HepG2 (cell line): ENCODE results near the gene TBX6. TPM values are rescaled to one million over a fixed set of nuclear protein-coding genes. Genes with fewer than 3 reads are reported as not detected.

ENCODE experiments used
- AKAP8 ChIP-seq: sonication (generic); formaldehyde crosslinking; IDR thresholded peaks from 2 replicates; pipeline ENCODE4 v1.5.1; 2020; ENCODE audit warnings: mild to moderate bottlenecking, missing genetic modification reagents
- GTF2F1 ChIP-seq: fragments of 150-350 bp; IDR thresholded peaks from 2 replicates; pipeline ENCODE4 v1.6.1; 2014; ENCODE audit warnings: low read length
- ISL2 ChIP-seq: sonication (generic); formaldehyde crosslinking; IDR thresholded peaks from 2 replicates; pipeline ENCODE4 v1.5.0; 2020; ENCODE audit warnings: missing genetic modification reagents
- KAT7 ChIP-seq: IDR thresholded peaks from 2 replicates; pipeline ENCODE4 v1.6.1; 2018; ENCODE audit warnings: borderline replicate concordance, missing compliant biosample characterization
- MIXL1 ChIP-seq: IDR thresholded peaks from 2 replicates; pipeline ENCODE4 v1.6.1; 2016
- NR0B2 ChIP-seq: sonication (generic); formaldehyde crosslinking; IDR thresholded peaks from 2 replicates; pipeline ENCODE4 v1.4.0; 2020; ENCODE audit warnings: mild to moderate bottlenecking, missing genetic modification reagents
- PAWR ChIP-seq: sonication (generic); formaldehyde crosslinking; IDR thresholded peaks from 2 replicates; pipeline ENCODE4 v1.4.0; 2020; ENCODE audit warnings: missing genetic modification reagents, mild to moderate bottlenecking, borderline replicate concordance
- PAX8 ChIP-seq: sonication (generic); formaldehyde crosslinking; IDR thresholded peaks from 2 replicates; pipeline ENCODE4 v1.8.0; 2022; ENCODE audit warnings: mild to moderate bottlenecking, missing genetic modification reagents, borderline replicate concordance
- POLR2AphosphoS2 ChIP-seq: IDR thresholded peaks from 2 replicates; pipeline ENCODE4 v1.6.1; 2011; ENCODE audit warnings: low read depth, low read length, improper control_type of control experiment
- STAT5B ChIP-seq: sonication (generic); formaldehyde crosslinking; IDR thresholded peaks from 2 replicates; pipeline ENCODE4 v1.4.0; 2020; ENCODE audit warnings: missing genetic modification reagents
- TBX2 ChIP-seq: sonication (generic); formaldehyde crosslinking; IDR thresholded peaks from 2 replicates; pipeline ENCODE4 v1.5.0; 2020; ENCODE audit warnings: missing genetic modification reagents, mild to moderate bottlenecking, borderline replicate concordance
- TIGD3 ChIP-seq: sonication (generic); formaldehyde crosslinking; IDR thresholded peaks from 2 replicates; pipeline ENCODE4 v1.5.1; 2020; ENCODE audit warnings: mild to moderate bottlenecking, missing genetic modification reagents, borderline replicate concordance
- TMF1 ChIP-seq: sonication (generic); formaldehyde crosslinking; IDR thresholded peaks from 2 replicates; pipeline ENCODE4 v1.8.1; 2022; ENCODE audit warnings: low read depth, missing genetic modification reagents
- YY1 ChIP-seq: IDR thresholded peaks from 2 replicates; pipeline ENCODE4 v1.6.1; 2011; ENCODE audit warnings: low read length, low read depth, moderate library complexity, mild to moderate bottlenecking; ENCODE audit not compliant: insufficient read depth, insufficient replicate concordance
- ZKSCAN1 ChIP-seq: fragments of 150-350 bp; IDR thresholded peaks from 2 replicates; pipeline ENCODE4 v1.6.1; 2014; ENCODE audit warnings: low read length
- ZNF263 ChIP-seq: sonication (generic); formaldehyde crosslinking; IDR thresholded peaks from 2 replicates; pipeline ENCODE4 v1.4.0; 2020; ENCODE audit warnings: missing genetic modification reagents
- ZNF326 ChIP-seq: sonication (generic); formaldehyde crosslinking; IDR thresholded peaks from 2 replicates; pipeline ENCODE4 v1.4.0; 2020; ENCODE audit warnings: missing genetic modification reagents, borderline replicate concordance
- ZNF337 ChIP-seq: sonication (generic); formaldehyde crosslinking; IDR thresholded peaks from 2 replicates; pipeline ENCODE4 v1.5.1; 2020; ENCODE audit warnings: missing genetic modification reagents, low read depth, mild to moderate bottlenecking, borderline replicate concordance
- ZNF547 ChIP-seq: sonication (generic); formaldehyde crosslinking; IDR thresholded peaks from 2 replicates; pipeline ENCODE4 v1.5.1; 2020; ENCODE audit warnings: mild to moderate bottlenecking, missing genetic modification reagents
- ZNF660 ChIP-seq: sonication (generic); formaldehyde crosslinking; IDR thresholded peaks from 2 replicates; pipeline ENCODE4 v1.5.1; 2020; ENCODE audit warnings: mild to moderate bottlenecking, low read depth, missing genetic modification reagents, borderline replicate concordance
- ZNF776 ChIP-seq: sonication (generic); formaldehyde crosslinking; IDR thresholded peaks from 2 replicates; pipeline ENCODE4 v1.4.0; 2020; ENCODE audit warnings: mild to moderate bottlenecking, missing genetic modification reagents
- polyA plus RNA-seq, 8 experiments: library from polyadenylated mRNA; depleted of rRNA in 3 of 8; stranded (reverse) in 7 of 8; unstranded in 1 of 8; fragments of >200 nt; fragmentation: Illumina TruSeq in 4 of 8; extraction: Trizol in 4 of 8; gene quantifications; 2 replicates each; pipeline versions ENCODE4 v1.2.1 to v1.2.3, GENCODE V29; 2011 to 2016; ENCODE audit warnings: low read depth in 4 of 8, missing spikeins in 1 of 8, mixed read lengths in 1 of 8; ENCODE audit not compliant: insufficient read depth in 1 of 8
- total RNA-seq, 5 experiments: library from RNA; depleted of rRNA; stranded (reverse); fragments of >200 nt; fragmentation: Illumina TruSeq; extraction: Trizol; gene quantifications; 2 replicates each; pipeline ENCODE4 v1.2.3, GENCODE V29; 2016; ENCODE audit warnings: low read depth in 1 of 5
- TF ChIP-seq, protein P1 (sequence below): sonication (generic); formaldehyde crosslinking; IDR thresholded peaks from 2 replicates; pipeline ENCODE4 v1.4.0; 2020; ENCODE audit warnings: missing genetic modification reagents
- TF ChIP-seq, protein P2 (sequence below): IDR thresholded peaks from 2 replicates; pipeline ENCODE4 v1.4.0; 2020; ENCODE audit warnings: mild to moderate bottlenecking, missing genetic modification reagents

TBX6 gene
- total and polyA plus RNA-seq, 2 of the 13 experiments (the other 11 are each of a cell fraction or from before 2014, with no cell fraction given), result 0.24 to 0.42 TPM

- TF ChIP-seq KAT7 (CRISPR knock-in tag), result peak; percentile 50; the same call in 1 of the 2 replicates
- TF ChIP-seq ZNF326 (CRISPR knock-in tag), result no peak
- 0 out of 2 replicates have a peak, but pooled peaks have one; percentile 19 for TF ChIP-seq ZNF337 (CRISPR knock-in tag)
- no peak for TF ChIP-seq AKAP8 (CRISPR knock-in tag)
- TF ChIP-seq PAX8 (CRISPR knock-in tag), result 0 out of 2 replicates have a peak, but pooled peaks have one; percentile 26
- peak; percentile 67; the same call in 1 of the 2 replicates for TF ChIP-seq ZKSCAN1
- TF ChIP-seq STAT5B (CRISPR knock-in tag), result no peak
- no peak for TF ChIP-seq NR0B2 (CRISPR knock-in tag)
- no peak for TF ChIP-seq ZNF660 (CRISPR knock-in tag)
- TF ChIP-seq, protein P1, sequence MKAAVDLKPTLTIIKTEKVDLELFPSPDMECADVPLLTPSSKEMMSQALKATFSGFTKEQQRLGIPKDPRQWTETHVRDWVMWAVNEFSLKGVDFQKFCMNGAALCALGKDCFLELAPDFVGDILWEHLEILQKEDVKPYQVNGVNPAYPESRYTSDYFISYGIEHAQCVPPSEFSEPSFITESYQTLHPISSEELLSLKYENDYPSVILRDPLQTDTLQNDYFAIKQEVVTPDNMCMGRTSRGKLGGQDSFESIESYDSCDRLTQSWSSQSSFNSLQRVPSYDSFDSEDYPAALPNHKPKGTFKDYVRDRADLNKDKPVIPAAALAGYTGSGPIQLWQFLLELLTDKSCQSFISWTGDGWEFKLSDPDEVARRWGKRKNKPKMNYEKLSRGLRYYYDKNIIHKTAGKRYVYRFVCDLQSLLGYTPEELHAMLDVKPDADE (CRISPR knock-in tag), result no peak
- TF ChIP-seq TMF1 (CRISPR knock-in tag), result 0 out of 2 replicates have a peak, but pooled peaks have one; percentile 25
- no peak for TF ChIP-seq ZNF776 (CRISPR knock-in tag)
- no peak for TF ChIP-seq GTF2F1
- TF ChIP-seq, protein P2, sequence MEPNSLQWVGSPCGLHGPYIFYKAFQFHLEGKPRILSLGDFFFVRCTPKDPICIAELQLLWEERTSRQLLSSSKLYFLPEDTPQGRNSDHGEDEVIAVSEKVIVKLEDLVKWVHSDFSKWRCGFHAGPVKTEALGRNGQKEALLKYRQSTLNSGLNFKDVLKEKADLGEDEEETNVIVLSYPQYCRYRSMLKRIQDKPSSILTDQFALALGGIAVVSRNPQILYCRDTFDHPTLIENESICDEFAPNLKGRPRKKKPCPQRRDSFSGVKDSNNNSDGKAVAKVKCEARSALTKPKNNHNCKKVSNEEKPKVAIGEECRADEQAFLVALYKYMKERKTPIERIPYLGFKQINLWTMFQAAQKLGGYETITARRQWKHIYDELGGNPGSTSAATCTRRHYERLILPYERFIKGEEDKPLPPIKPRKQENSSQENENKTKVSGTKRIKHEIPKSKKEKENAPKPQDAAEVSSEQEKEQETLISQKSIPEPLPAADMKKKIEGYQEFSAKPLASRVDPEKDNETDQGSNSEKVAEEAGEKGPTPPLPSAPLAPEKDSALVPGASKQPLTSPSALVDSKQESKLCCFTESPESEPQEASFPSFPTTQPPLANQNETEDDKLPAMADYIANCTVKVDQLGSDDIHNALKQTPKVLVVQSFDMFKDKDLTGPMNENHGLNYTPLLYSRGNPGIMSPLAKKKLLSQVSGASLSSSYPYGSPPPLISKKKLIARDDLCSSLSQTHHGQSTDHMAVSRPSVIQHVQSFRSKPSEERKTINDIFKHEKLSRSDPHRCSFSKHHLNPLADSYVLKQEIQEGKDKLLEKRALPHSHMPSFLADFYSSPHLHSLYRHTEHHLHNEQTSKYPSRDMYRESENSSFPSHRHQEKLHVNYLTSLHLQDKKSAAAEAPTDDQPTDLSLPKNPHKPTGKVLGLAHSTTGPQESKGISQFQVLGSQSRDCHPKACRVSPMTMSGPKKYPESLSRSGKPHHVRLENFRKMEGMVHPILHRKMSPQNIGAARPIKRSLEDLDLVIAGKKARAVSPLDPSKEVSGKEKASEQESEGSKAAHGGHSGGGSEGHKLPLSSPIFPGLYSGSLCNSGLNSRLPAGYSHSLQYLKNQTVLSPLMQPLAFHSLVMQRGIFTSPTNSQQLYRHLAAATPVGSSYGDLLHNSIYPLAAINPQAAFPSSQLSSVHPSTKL (CRISPR knock-in tag), result peak; percentile 98
- peak; percentile 96 for TF ChIP-seq MIXL1
- TF ChIP-seq TIGD3 (CRISPR knock-in tag), result no peak
- TF ChIP-seq TBX2, result peak; percentile 93
- no peak for TF ChIP-seq POLR2AphosphoS2
- no peak for TF ChIP-seq ZNF547
- TF ChIP-seq YY1, result no peak
- TF ChIP-seq PAWR, result no peak
- TF ChIP-seq ZNF263 (CRISPR knock-in tag), result peak; percentile 94
- TF ChIP-seq ISL2 (CRISPR knock-in tag), result peak; percentile 71
Measured at GRCh38 chr16:30139583-30140481, 48.1 kb upstream of the TBX6 start (continued).
